Panc1 (cell line): Measurements from ENCODE around the gene MANEAL.

Experiments used
- CTCF ChIP-seq: fragments of 450-650 bp; IDR thresholded peaks from 2 replicates; pipeline ENCODE4 v1.5.1; 2017; ENCODE audit warnings: mild to moderate bottlenecking
- POLR2AphosphoS5 ChIP-seq: IDR thresholded peaks from 2 replicates; pipeline ENCODE4 v1.6.1; 2012; ENCODE audit warnings: mild to moderate bottlenecking, low read depth, low read length, moderate library complexity
- TCF7L2 ChIP-seq: IDR thresholded peaks from 2 replicates; pipeline ENCODE4 v1.6.1; 2011; ENCODE audit warnings: mild to moderate bottlenecking, low read depth, low read length, inconsistent platforms

DNA sequence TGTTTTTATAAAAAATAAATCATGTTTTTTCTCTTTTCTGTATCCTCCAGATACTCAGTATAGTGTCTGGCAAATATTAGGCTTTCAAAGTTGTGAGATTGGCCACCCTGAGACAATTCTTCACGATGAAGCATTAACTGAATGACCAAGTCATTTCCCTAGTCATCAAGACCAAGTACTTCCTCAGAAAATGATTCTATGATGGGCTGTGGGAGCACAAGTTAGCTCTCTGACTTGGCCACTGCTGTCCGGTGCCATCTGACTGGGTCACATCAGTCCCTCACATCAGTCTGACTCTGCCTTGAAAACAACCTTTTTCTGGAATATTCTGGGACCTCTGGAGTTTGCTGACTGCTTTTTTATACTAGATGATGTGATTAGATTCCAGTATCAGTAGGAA, 27.8 kb downstream of the MANEAL start:
- TF ChIP-seq POLR2AphosphoS5 (no peak), CTCF (no peak), TCF7L2 (no peak)
